Endothelial cell of umbilical vein (primary cell): ENCODE results near the gene SKP1. TPM values are rescaled to one million over a fixed set of nuclear protein-coding genes. Genes with fewer than 3 reads are reported as not detected.

ENCODE experiments used
- BruUV-seq: library from RNA; stranded (reverse); fragments of 400-500 nt; replicated peaks from 2 replicates; lab custom pipeline; 2021; lab: Mats Ljungman, UMichigan
- CTCF ChIA-PET: fragments of 300-600, 350-600 bp; sonication (Branson Sonifier 250); formaldehyde crosslinking; loops from one replicate; lab custom pipeline; 2021; ENCODE audit warnings: antibody characterized with exemption, inconsistent platforms; lab: Charles Lee
- POLR2A ChIA-PET: fragments of 300-600, 350-600 bp; sonication (Branson Sonifier 250); formaldehyde crosslinking; loops from one replicate; lab custom pipeline; 2021; ENCODE audit warnings: antibody characterized with exemption, inconsistent platforms; lab: Charles Lee
- DNase-seq: peaks from one replicate; pipeline ENCODE4 v3.0.0-alpha.2; 2011; ENCODE audit warnings: low read depth, low spot score
- FAIRE-seq: peaks from 2 replicates; lab custom pipeline; 2011; peaks lifted over from hg19 to GRCh38; lab: Jason Lieb, UNC
- H2AFZ ChIP-seq: 2 replicates; pipeline ENCODE4 v1.6.0; 2012; ENCODE audit warnings: low read depth, low read length, control low read depth, inconsistent platforms
- H3K27ac ChIP-seq: 2 replicates; pipeline ENCODE4 v1.5.1; 2011; ENCODE audit warnings: low read depth, mild to moderate bottlenecking, control low read depth, low read length, moderate library complexity; ENCODE audit not compliant: insufficient read depth
- H3K27me3 ChIP-seq, 2 experiments: 2 replicates each; pipeline versions ENCODE4 v1.6.0 to v1.6.1; 2011; ENCODE audit warnings: low read length in 2 of 2, mixed read lengths in 1 of 2; ENCODE audit not compliant: control insufficient read depth in 2 of 2, insufficient read depth in 2 of 2
- H3K36me3 ChIP-seq, 2 experiments: 2 replicates in 1 of 2; 3 replicates in 1 of 2; pipeline ENCODE4 v1.5.1; 2011; ENCODE audit warnings: low read length in 2 of 2, mild to moderate bottlenecking in 1 of 2, moderate library complexity in 1 of 2; ENCODE audit not compliant: control insufficient read depth in 2 of 2, insufficient read depth in 2 of 2; ENCODE audit errors: extremely low read depth in 1 of 2
- H3K4me1 ChIP-seq: 3 replicates; pipeline ENCODE4 v1.5.1; 2011; ENCODE audit warnings: mild to moderate bottlenecking, low read length; ENCODE audit not compliant: control insufficient read depth, insufficient read depth; ENCODE audit errors: extremely low read depth
- H3K4me2 ChIP-seq: 2 replicates; pipeline ENCODE4 v1.6.1; 2011; ENCODE audit warnings: low read length, control low read depth, mixed read lengths; ENCODE audit not compliant: insufficient read depth
- H3K4me3 ChIP-seq, 3 experiments: fragments of 200-600 bp in 1 of 3; sonication (generic), shearing (Covaris generic) in 1 of 3; replicated peaks in 1 of 3; 2 replicates each; pipeline ENCODE4 v1.5.1; 2011 to 2016; ENCODE audit warnings: control low read depth in 3 of 3, low read length in 3 of 3, mild to moderate bottlenecking in 2 of 3, inconsistent platforms in 1 of 3, low read depth in 1 of 3, moderate library complexity in 1 of 3; ENCODE audit not compliant: insufficient read depth in 1 of 3
- H3K79me2 ChIP-seq: 2 replicates; pipeline ENCODE4 v1.6.0; 2012; ENCODE audit warnings: low read length, inconsistent platforms; ENCODE audit not compliant: control insufficient read depth, insufficient read depth
- H3K9ac ChIP-seq: replicated peaks from 2 replicates; pipeline ENCODE3; 2011; ENCODE audit warnings: low read length, control low read depth; ENCODE audit not compliant: insufficient read depth; ENCODE audit errors: extremely low read depth
- H3K9me1 ChIP-seq: replicated peaks from 3 replicates; pipeline ENCODE4 v1.6.0; 2011; ENCODE audit warnings: mild to moderate bottlenecking, low read length; ENCODE audit not compliant: control insufficient read depth, insufficient read depth; ENCODE audit errors: extremely low read depth
- H3K9me3 ChIP-seq: replicated peaks from 2 replicates; pipeline ENCODE4 v1.5.1; 2012; ENCODE audit warnings: low read length, inconsistent platforms; ENCODE audit not compliant: control insufficient read depth, insufficient read depth
- H4K20me1 ChIP-seq: replicated peaks from 2 replicates; pipeline ENCODE3; 2011; ENCODE audit warnings: mild to moderate bottlenecking, low read length; ENCODE audit not compliant: control insufficient read depth, insufficient read depth; ENCODE audit errors: extremely low read depth
- CTCF ChIP-seq, 2 donors: IDR thresholded peaks; 1 replicate in 1 of 2; 2 replicates in 1 of 2; pipeline ENCODE4 v1.5.1; 2011; ENCODE audit warnings: low read length in 2 of 2, mild to moderate bottlenecking in 2 of 2, moderate library complexity in 2 of 2, control low read depth in 1 of 2, inconsistent platforms in 1 of 2, low read depth in 1 of 2; ENCODE audit not compliant: insufficient read depth in 1 of 2; ENCODE audit errors: extremely low read depth in 1 of 2
- EZH2 ChIP-seq: IDR thresholded peaks from 2 replicates; pipeline ENCODE4 v1.6.1; 2012; ENCODE audit warnings: borderline replicate concordance, low read depth, mild to moderate bottlenecking, moderate library complexity, low read length, inconsistent platforms; ENCODE audit not compliant: severe bottlenecking
- FOS ChIP-seq: IDR thresholded peaks from 2 replicates; pipeline ENCODE4 v1.6.1; 2011; ENCODE audit warnings: mild to moderate bottlenecking, low read length, moderate library complexity, borderline replicate concordance; ENCODE audit not compliant: insufficient read depth
- GATA2 ChIP-seq: IDR thresholded peaks from 2 replicates; pipeline ENCODE4 v1.7.0; 2011; ENCODE audit warnings: low read depth, mild to moderate bottlenecking, moderate library complexity, mixed read lengths, low read length; ENCODE audit not compliant: insufficient read length, insufficient read depth
- JUN ChIP-seq: IDR thresholded peaks from 2 replicates; pipeline ENCODE4 v1.6.1; 2011; ENCODE audit warnings: borderline replicate concordance, low read depth; ENCODE audit not compliant: insufficient read length, insufficient read depth
- MAX ChIP-seq: IDR thresholded peaks from 2 replicates; pipeline ENCODE4 v1.6.1; 2011; ENCODE audit not compliant: insufficient read depth, insufficient read length
- MYC ChIP-seq: IDR thresholded peaks from one replicate; pipeline ENCODE4 v1.6.1; 2011; ENCODE audit warnings: mild to moderate bottlenecking, low read depth, low read length
- POLR2A ChIP-seq: IDR thresholded peaks from 2 replicates; pipeline ENCODE4 v1.6.1; 2012; ENCODE audit warnings: low read depth, mild to moderate bottlenecking, control low read depth, low read length
- POLR2AphosphoS5 ChIP-seq: IDR thresholded peaks from 2 replicates; pipeline ENCODE4 v1.6.1; 2012; ENCODE audit warnings: low read depth, mild to moderate bottlenecking, control low read depth, low read length, moderate library complexity; ENCODE audit not compliant: insufficient read depth
- dilution Hi-C: fragments of 300-500 bp; cut with MboI; formaldehyde crosslinking; loops from one replicate; pipeline ENCODE4 v1.15.0; 2019; ENCODE audit warnings: low sequenced_read_pairs; ENCODE audit not compliant: extremely low pct_ligation_motif_present
- intact Hi-C: fragments of 100-400 bp; cut with micrococcal nuclease; formaldehyde crosslinking; loops from one replicate; pipeline ENCODE4 v1.10.0; 2022
- polyA plus RNA-seq, 4 experiments: library from polyadenylated mRNA; depleted of rRNA in 3 of 4; stranded (reverse) in 3 of 4; unstranded in 1 of 4; fragments of >200 nt; gene quantifications; 2 replicates each; pipeline versions ENCODE4 v1.2.1 to v1.2.3, GENCODE V29; 2011 to 2012; ENCODE audit warnings: missing spikeins in 1 of 4
- total RNA-seq: library from RNA; stranded (reverse); gene quantifications from 2 replicates; pipeline ENCODE4 v1.2.3, GENCODE V29; 2021

The SKP1 gene
- total and polyA plus RNA-seq, 2 donors (not counting 3 experiments of a cell fraction or from before 2014, with no cell fraction given) = 214 to 320 TPM

- FAIRE-seq = no peak
- H3K4me2 ChIP-seq = no peak overlapping the region
Measured at GRCh38 chr5:134148986-134149539, 27.7 kb downstream of the SKP1 start.

More at GRCh38 chr5:134148986-134149539, 27.7 kb downstream of the SKP1 start:
- Histone ChIP-seq H2AFZ (no peak overlapping the region), H3K4me1 (no peaks in the 10 kb centered on the region), H3K79me2 (peaks cover 26% of the 10 kb centered on the region), H3K36me3 (peaks cover 22 to 33% of the 10 kb centered on the region in 2 experiments), H3K4me3 (no peak overlapping the region), H3K9ac (no peak overlapping the region), H3K27ac (no peak overlapping the region), H4K20me1 (peaks cover 3% of the 10 kb centered on the region), H3K27me3 (no peaks in the 10 kb centered on the region), H3K9me3 (no peaks in the 10 kb centered on the region), H3K9me1 (no peaks in the 10 kb centered on the region)
- TF ChIP-seq MAX = no peak
- no peak for TF ChIP-seq FOS
- TF ChIP-seq GATA2 = no peak
- TF ChIP-seq CTCF (IDR thresholded peaks at IDR 0.05; ENCODE audit: extremely low read depth in 1 of 2, insufficient read depth in 1 of 2, low read depth in 1 of 2, low read length in 2 of 2) = no peak
- TF ChIP-seq POLR2AphosphoS5 = no peak
- no peak for TF ChIP-seq POLR2A
- no peak for TF ChIP-seq EZH2
- TF ChIP-seq MYC = no peak
- no peak for TF ChIP-seq JUN
- BruUV-seq = no TSS peak
- dilution Hi-C loops (no loop called here), intact Hi-C loops (no loop called here)
- DNase-seq = no peak
- POLR2A ChIA-PET = no interaction called here
- CTCF ChIA-PET = interaction anchor here (1.5 to 4.9 kb wide), 3 partner anchors 9 to 140 kb away, joined by 4 to 38 read pairs (median 22); no protein-coding TSS in a partner anchor
